OCI-LY1 (cell line): Measurements from ENCODE around the gene PLAC9.
"Not testable (repeated sequence)": the region's sequence is repeated elsewhere in the genome, so short reads cannot be mapped to it uniquely, and the experiment has no call there.

Source experiments
- H2AFZ ChIP-seq: fragments of 200-600 bp; sonication (generic), shearing (Covaris generic); 2 replicates; pipeline ENCODE4 v1.6.0; 2014; ENCODE audit warnings: antibody characterized with exemption, mild to moderate bottlenecking, low read length
- H3F3A ChIP-seq: fragments of 200-600 bp; sonication (generic), shearing (Covaris generic); 2 replicates; pipeline ENCODE4 v1.6.0; 2014; ENCODE audit warnings: mild to moderate bottlenecking, antibody characterized with exemption, low read length, moderate library complexity; ENCODE audit not compliant: insufficient read depth
- H3K27ac ChIP-seq: fragments of 200-600 bp; sonication (generic); 2 replicates; pipeline ENCODE4 v1.5.1; 2014; ENCODE audit warnings: low read length, mixed run types, mild to moderate bottlenecking, low read depth; ENCODE audit not compliant: poor library complexity, severe bottlenecking
- H3K27me3 ChIP-seq: fragments of 200-600 bp; sonication (generic); 2 replicates; pipeline ENCODE4 v1.6.0; 2014; ENCODE audit warnings: antibody characterized with exemption, mild to moderate bottlenecking, low read length, moderate library complexity; ENCODE audit not compliant: insufficient read depth
- H3K36me3 ChIP-seq: fragments of 200-600 bp; sonication (generic); 2 replicates; pipeline ENCODE4 v1.6.1; 2014; ENCODE audit warnings: mild to moderate bottlenecking, antibody characterized with exemption, low read length, moderate library complexity, mixed read lengths; ENCODE audit not compliant: insufficient read depth
- H3K4me1 ChIP-seq: fragments of 200-600 bp; sonication (generic); 2 replicates; pipeline ENCODE4 v1.5.1; 2014; ENCODE audit warnings: mild to moderate bottlenecking, low read length, moderate library complexity; ENCODE audit not compliant: insufficient read depth, severe bottlenecking
- H3K4me2 ChIP-seq: fragments of 200-600 bp; sonication (generic), shearing (Covaris generic); 2 replicates; pipeline ENCODE4 v1.6.1; 2014; ENCODE audit warnings: low read length
- H3K4me3 ChIP-seq: fragments of 200-600 bp; sonication (generic); 2 replicates; pipeline ENCODE4 v1.5.1; 2014; ENCODE audit warnings: low read length, low read depth, mild to moderate bottlenecking, mixed read lengths; ENCODE audit not compliant: poor library complexity, severe bottlenecking
- H3K79me2 ChIP-seq: fragments of 200-600 bp; shearing (Covaris generic); 2 replicates; pipeline ENCODE4 v1.6.1; 2016; ENCODE audit warnings: mixed run types, low read length, mixed read lengths; ENCODE audit not compliant: insufficient read depth
- H3K9ac ChIP-seq: fragments of 200-600 bp; sonication (generic), shearing (Covaris generic); 2 replicates; pipeline ENCODE4 v1.6.1; 2014; ENCODE audit warnings: mild to moderate bottlenecking, low read length, mixed read lengths
- H3K9me2 ChIP-seq: fragments of 200-600 bp; sonication (generic), shearing (Covaris generic); 2 replicates; pipeline ENCODE4 v1.6.1; 2014; ENCODE audit warnings: low read depth, mild to moderate bottlenecking, low read length, mixed read lengths
- H3K9me3 ChIP-seq: fragments of 200-600 bp; shearing (Covaris generic); 2 replicates; pipeline ENCODE4 v1.6.1; 2014; ENCODE audit warnings: low read length, mixed read lengths
- H4K20me1 ChIP-seq: fragments of 200-600 bp; sonication (generic), shearing (Covaris generic); 2 replicates; pipeline ENCODE4 v1.6.0; 2016; ENCODE audit warnings: mild to moderate bottlenecking, low read length; ENCODE audit not compliant: insufficient read depth
- EZH2 ChIP-seq: fragments of 200-600 bp; sonication (generic), shearing (Covaris generic); IDR thresholded peaks from 2 replicates; pipeline ENCODE4 v1.8.0; 2017; ENCODE audit warnings: borderline replicate concordance, mixed run types, mild to moderate bottlenecking, antibody characterized with exemption, low read length, moderate library complexity, mixed read lengths
- TF ChIP-seq, protein P1 (sequence below): fragments of 200-600 bp; sonication (generic), shearing (Covaris generic); IDR thresholded peaks from 2 replicates; pipeline ENCODE4 v1.5.1; 2017; ENCODE audit warnings: mild to moderate bottlenecking, antibody characterized with exemption, low read length, moderate library complexity, mixed read lengths

The PLAC9 gene, protein sequence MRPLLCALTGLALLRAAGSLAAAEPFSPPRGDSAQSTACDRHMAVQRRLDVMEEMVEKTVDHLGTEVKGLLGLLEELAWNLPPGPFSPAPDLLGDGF

DNA sequence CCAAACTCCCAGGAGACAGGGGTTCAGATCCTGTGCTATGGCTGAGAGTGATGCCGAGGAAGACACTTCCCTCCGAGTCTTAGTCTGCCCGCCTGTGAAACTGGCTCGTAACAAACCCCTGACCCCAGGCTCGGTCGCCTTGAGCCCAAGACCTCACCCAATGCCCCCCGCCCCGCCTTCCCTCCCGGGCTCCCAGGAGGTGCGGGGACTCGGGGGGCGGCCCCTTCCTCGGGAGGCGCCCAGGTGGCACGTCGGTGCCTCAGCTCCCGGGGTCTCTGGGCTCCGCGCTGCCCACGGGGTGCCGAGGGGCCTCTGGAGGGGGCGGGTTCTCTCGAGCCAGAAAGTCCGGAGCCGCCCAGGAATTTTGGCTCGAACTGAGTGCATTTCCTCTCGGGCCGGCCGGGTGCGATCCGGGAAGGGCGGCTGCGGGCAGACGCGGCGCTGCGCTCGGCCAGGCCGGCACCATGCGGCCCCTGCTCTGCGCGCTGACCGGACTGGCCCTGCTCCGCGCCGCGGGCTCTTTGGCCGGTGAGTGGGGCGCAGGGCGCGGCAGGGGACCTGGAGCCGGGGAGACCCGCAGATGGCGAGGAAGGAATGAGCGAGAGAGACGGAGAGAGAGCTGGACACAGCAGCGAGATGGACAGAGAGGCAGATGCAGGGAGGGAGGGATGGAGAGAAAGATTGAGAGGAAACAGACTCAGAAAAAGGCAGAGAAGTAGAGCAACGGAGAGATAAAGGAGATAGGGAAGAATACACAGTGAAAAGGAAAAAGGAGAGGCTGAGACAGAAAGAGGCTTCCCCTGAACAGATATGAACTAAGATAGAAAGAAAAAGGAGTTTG lies at the start of gene PLAC9:
Gene PLAC9, plus strand, starts transcription at position 432 of the 841 bp plus-strand sequence. Its CDS starts 33 bp downstream, at position 465.
- no peak within 1 kb of the TSS for H3K9ac ChIP-seq

DNA sequence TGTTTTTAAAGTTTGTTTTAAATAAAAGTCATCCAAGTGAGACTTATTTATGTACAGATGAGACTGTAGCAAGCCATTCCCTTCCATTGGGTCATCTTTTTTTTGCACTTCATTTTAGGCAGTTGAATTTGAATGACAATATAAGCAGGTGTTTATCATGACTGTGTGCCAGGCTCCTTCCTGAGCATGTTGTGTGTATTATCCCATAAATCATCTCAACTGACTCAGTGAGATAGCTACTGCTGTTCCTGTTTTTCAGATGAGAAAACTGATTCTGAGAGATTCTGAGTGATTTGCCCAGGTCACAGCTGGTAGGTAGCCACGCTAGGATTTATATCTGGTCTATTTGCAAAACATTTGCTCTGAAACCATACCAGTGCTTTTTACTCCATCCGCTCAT lies 42.4 kb upstream of the PLAC9 start:
- Histone ChIP-seq H2AFZ (no peak overlapping the region), H3F3A (no peaks in the 10 kb centered on the region), H3K9ac (no peak overlapping the region), H3K9me2 (no peaks in the 10 kb centered on the region), H3K79me2 (no peaks in the 10 kb centered on the region), H3K4me1 (no peaks in the 10 kb centered on the region), H3K27ac (no peak overlapping the region), H3K4me3 (no peak overlapping the region), H4K20me1 (no peaks in the 10 kb centered on the region), H3K4me2 (no peak overlapping the region), H3K36me3 (no peaks in the 10 kb centered on the region), H3K27me3 (no peaks in the 10 kb centered on the region), H3K9me3 (no peaks in the 10 kb centered on the region)
- TF ChIP-seq, protein P1, sequence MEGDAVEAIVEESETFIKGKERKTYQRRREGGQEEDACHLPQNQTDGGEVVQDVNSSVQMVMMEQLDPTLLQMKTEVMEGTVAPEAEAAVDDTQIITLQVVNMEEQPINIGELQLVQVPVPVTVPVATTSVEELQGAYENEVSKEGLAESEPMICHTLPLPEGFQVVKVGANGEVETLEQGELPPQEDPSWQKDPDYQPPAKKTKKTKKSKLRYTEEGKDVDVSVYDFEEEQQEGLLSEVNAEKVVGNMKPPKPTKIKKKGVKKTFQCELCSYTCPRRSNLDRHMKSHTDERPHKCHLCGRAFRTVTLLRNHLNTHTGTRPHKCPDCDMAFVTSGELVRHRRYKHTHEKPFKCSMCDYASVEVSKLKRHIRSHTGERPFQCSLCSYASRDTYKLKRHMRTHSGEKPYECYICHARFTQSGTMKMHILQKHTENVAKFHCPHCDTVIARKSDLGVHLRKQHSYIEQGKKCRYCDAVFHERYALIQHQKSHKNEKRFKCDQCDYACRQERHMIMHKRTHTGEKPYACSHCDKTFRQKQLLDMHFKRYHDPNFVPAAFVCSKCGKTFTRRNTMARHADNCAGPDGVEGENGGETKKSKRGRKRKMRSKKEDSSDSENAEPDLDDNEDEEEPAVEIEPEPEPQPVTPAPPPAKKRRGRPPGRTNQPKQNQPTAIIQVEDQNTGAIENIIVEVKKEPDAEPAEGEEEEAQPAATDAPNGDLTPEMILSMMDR, result no peak
- TF ChIP-seq EZH2, result no peak

More for the DNA sequence above, at the start of gene PLAC9:
- no peaks in the 10 kb centered on the region for H3K27me3 ChIP-seq
- H2AFZ ChIP-seq, result no peak within 1 kb of the TSS
- H3F3A ChIP-seq, result no peaks in the 10 kb centered on the region
- no peaks in the 10 kb centered on the region for H3K4me1 ChIP-seq
- H3K36me3 ChIP-seq, result no peaks in the 10 kb centered on the region
- no peak within 1 kb of the TSS for H3K4me2 ChIP-seq
- H3K9me2 ChIP-seq, result no peaks in the 10 kb centered on the region
- H3K9me3 ChIP-seq, result no peaks in the 10 kb centered on the region
- H3K4me3 ChIP-seq, result no peak within 1 kb of the TSS
- TF ChIP-seq EZH2, result no peak
- TF ChIP-seq, protein P1, result no peak
- no peaks in the 10 kb centered on the region for H4K20me1 ChIP-seq
- no peak within 1 kb of the TSS for H3K27ac ChIP-seq
- no peaks in the 10 kb centered on the region for H3K79me2 ChIP-seq

- Histone ChIP-seq H3K4me3 (no peak overlapping the region), H3K36me3 (no peaks in the 10 kb centered on the region), H3K9me3 (no peaks in the 10 kb centered on the region), H3K27me3 (no peaks in the 10 kb centered on the region), H3F3A (no peaks in the 10 kb centered on the region), H3K9me2 (no peaks in the 10 kb centered on the region), H3K79me2 (no peaks in the 10 kb centered on the region), H2AFZ (no peak overlapping the region), H3K4me1 (no peaks in the 10 kb centered on the region), H4K20me1 (no peaks in the 10 kb centered on the region), H3K4me2 (no peak overlapping the region), H3K9ac (no peak overlapping the region), H3K27ac (no peak overlapping the region)
- no peak for TF ChIP-seq EZH2
- TF ChIP-seq, protein P1, result no peak
These were observed 38.3 kb upstream of the PLAC9 start for GRCh38 chr10:80094231-80094630.

DNA sequence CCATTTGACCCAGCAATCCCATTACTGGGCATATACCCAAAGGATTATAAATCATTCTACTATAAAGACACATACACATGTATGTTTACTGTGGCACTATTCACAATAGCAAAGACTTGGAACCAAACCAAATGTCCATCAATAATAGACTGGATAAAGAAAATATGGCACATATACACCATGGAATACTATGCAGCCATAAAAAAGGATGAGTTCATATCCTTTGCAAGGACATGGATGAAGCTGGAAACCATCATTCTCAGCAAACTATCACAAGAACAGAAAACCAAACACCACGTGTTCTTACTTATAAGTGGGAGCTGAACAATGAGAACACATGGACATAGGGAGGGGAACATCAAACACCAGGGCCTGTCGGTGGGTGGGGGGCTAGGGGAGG lies 34.3 kb upstream of the PLAC9 start:
- H3K4me2 ChIP-seq, H3K9me2 ChIP-seq, H3K4me1 ChIP-seq, H3K27me3 ChIP-seq, H3K4me3 ChIP-seq, H2AFZ ChIP-seq, H3K27ac ChIP-seq, H3K79me2 ChIP-seq, H3K9ac ChIP-seq, H4K20me1 ChIP-seq, H3K36me3 ChIP-seq, H3K9me3 ChIP-seq, H3F3A ChIP-seq: not testable (repeated sequence)

GRCh38 chr10:80099295-80099694 lies 33.2 kb upstream of the PLAC9 start:
- H3K27ac ChIP-seq, H3K36me3 ChIP-seq, H3K79me2 ChIP-seq, H3K9me3 ChIP-seq, H3K9ac ChIP-seq, H3K4me2 ChIP-seq, H3F3A ChIP-seq, H3K4me1 ChIP-seq, H3K4me3 ChIP-seq, H3K9me2 ChIP-seq, H3K27me3 ChIP-seq, H2AFZ ChIP-seq, H4K20me1 ChIP-seq: not testable (repeated sequence)
